K562 (cell line): Measurements from ENCODE around the gene PTPRT. TPM values are rescaled to one million over a fixed set of nuclear protein-coding genes. Genes with fewer than 3 reads are reported as not detected.

ENCODE experiments used
- ATAC-seq: fragments of 200-7000 bp; cut with Tn5 transposase; 3 replicates; pipeline ENCODE4 v1.9.1; 2020; ENCODE audit warnings: moderate library complexity
- BruUV-seq: library from RNA; stranded (reverse); fragments of 400-500 nt; replicated peaks from 2 replicates; lab custom pipeline; 2021; lab: Mats Ljungman, UMichigan
- CTCF ChIA-PET: fragments of 300-600 bp; formaldehyde crosslinking; extraction: SDS; loops from one replicate; lab custom pipeline; 2021; ENCODE audit warnings: low intra/inter-chr PET ratio; lab: Yijun Ruan, JAX
- POLR2A ChIA-PET: fragments of 300-600, 350-650 bp; sonication (Branson Sonifier 250); formaldehyde crosslinking; extraction: SDS; loops from one replicate; lab custom pipeline; 2021; ENCODE audit warnings: antibody characterized with exemption, inconsistent platforms; lab: Yijun Ruan, JAX
- DNase-seq, 4 experiments: peaks; one replicate each; pipeline versions ENCODE4 v3.0.0 to v3.0.0-alpha.2; 2011 to 2018; ENCODE audit warnings: low spot score in 3 of 4, mixed read lengths in 3 of 4; ENCODE audit errors: extremely low read depth in 1 of 4
- FAIRE-seq: peaks from 2 replicates; lab custom pipeline; 2011; peaks lifted over from hg19 to GRCh38; lab: Jason Lieb, UNC
- H2AFZ ChIP-seq: 2 replicates; pipeline ENCODE4 v1.6.0; 2011; ENCODE audit warnings: low read depth, low read length, control low read depth, inconsistent platforms
- H3K27ac ChIP-seq: fragments of 200-600 bp; 3 replicates; pipeline ENCODE4 v1.8.0; 2011; ENCODE audit warnings: low read depth, mild to moderate bottlenecking, control low read depth, inconsistent platforms, low read length, moderate library complexity, mixed read lengths; ENCODE audit errors: extremely low read depth
- H3K27me3 ChIP-seq, 2 experiments: fragments of 300-600 bp in 1 of 2; 2 replicates in 1 of 2; 3 replicates in 1 of 2; pipeline versions ENCODE4 v1.6.0 to v1.8.0; 2011; ENCODE audit warnings: inconsistent platforms in 2 of 2, low read length in 2 of 2, mild to moderate bottlenecking in 1 of 2, mixed read lengths in 1 of 2, moderate library complexity in 1 of 2; ENCODE audit not compliant: control insufficient read depth in 2 of 2, insufficient read depth in 2 of 2
- H3K36me3 ChIP-seq: fragments of 300-600 bp; 3 replicates; pipeline ENCODE4 v1.8.0; 2011; ENCODE audit warnings: mild to moderate bottlenecking, low read length, inconsistent platforms; ENCODE audit not compliant: control insufficient read depth, insufficient read depth
- H3K4me1 ChIP-seq, 2 experiments: fragments of 200-600 bp in 1 of 2; replicated peaks in 1 of 2; 2 replicates in 1 of 2; 3 replicates in 1 of 2; pipeline versions ENCODE4 v1.5.1 to v1.8.0; 2011; ENCODE audit warnings: inconsistent platforms in 2 of 2, low read length in 2 of 2, mild to moderate bottlenecking in 1 of 2, mixed read lengths in 1 of 2, moderate library complexity in 1 of 2; ENCODE audit not compliant: control insufficient read depth in 2 of 2, insufficient read depth in 2 of 2
- H3K4me2 ChIP-seq: 2 replicates; pipeline ENCODE4 v1.6.1; 2011; ENCODE audit warnings: low read length, control low read depth, inconsistent platforms, mixed read lengths; ENCODE audit not compliant: insufficient read depth
- H3K4me3 ChIP-seq: fragments of 200-600 bp; sonication (generic), shearing (Covaris generic); 2 replicates; pipeline ENCODE4 v1.5.1; 2016; ENCODE audit warnings: control low read depth, inconsistent platforms
- H3K79me2 ChIP-seq: fragments of 200-600 bp; 3 replicates; pipeline ENCODE4 v1.8.0; 2011; ENCODE audit warnings: low read length, inconsistent platforms; ENCODE audit not compliant: control insufficient read depth, insufficient read depth
- H3K9ac ChIP-seq, 2 experiments: 2 replicates each; pipeline versions ENCODE4 v1.6.0 to v1.6.1; 2011; ENCODE audit warnings: low read depth in 2 of 2, low read length in 2 of 2, control low read depth in 1 of 2, inconsistent platforms in 1 of 2, mild to moderate bottlenecking in 1 of 2, mixed read lengths in 1 of 2; ENCODE audit not compliant: insufficient read depth in 1 of 2
- H3K9me1 ChIP-seq: one replicate; pipeline ENCODE4 v1.6.0; 2011; ENCODE audit warnings: inconsistent platforms, mild to moderate bottlenecking, low read length, moderate library complexity; ENCODE audit not compliant: control insufficient read depth, insufficient read depth
- H3K9me3 ChIP-seq: replicated peaks from 2 replicates; pipeline ENCODE4 v1.5.1; 2011; ENCODE audit warnings: low read depth, low read length, inconsistent platforms; ENCODE audit not compliant: control insufficient read depth, insufficient read depth
- H4K20me1 ChIP-seq: replicated peaks from 2 replicates; pipeline ENCODE4 v1.6.1; 2011; ENCODE audit warnings: low read length, inconsistent platforms, mixed read lengths; ENCODE audit not compliant: control insufficient read depth, insufficient read depth
- CREB3 ChIP-seq: fragments of 450-650 bp; conservative IDR thresholded peaks from 2 replicates; pipeline ENCODE4 v1.6.1; 2016; ENCODE audit warnings: missing genetic modification characterization, low read depth, mild to moderate bottlenecking, missing compliant biosample characterization, moderate library complexity
- EHMT2 ChIP-seq: fragments of 450-650 bp; IDR thresholded peaks from 2 replicates; pipeline ENCODE4 v1.6.1; 2018; ENCODE audit warnings: antibody characterized with exemption
- GTF2F1 ChIP-seq: IDR thresholded peaks from 2 replicates; pipeline ENCODE4 v1.6.1; 2011; ENCODE audit warnings: low read depth, low read length, improper control_type of control experiment
- HDGF ChIP-seq: fragments of 450-650 bp; IDR thresholded peaks from 2 replicates; pipeline ENCODE4 v1.6.1; 2016
- NBN ChIP-seq: fragments of 450-650 bp; IDR thresholded peaks from 2 replicates; pipeline ENCODE4 v1.6.1; 2016; ENCODE audit warnings: low read depth, mild to moderate bottlenecking
- POLR3G ChIP-seq: IDR thresholded peaks from 2 replicates; pipeline ENCODE4 v1.6.1; 2011; ENCODE audit not compliant: insufficient read length, insufficient replicate concordance; ENCODE audit errors: extremely low read depth
- RBM39 ChIP-seq: fragments of 200-400 bp; formaldehyde crosslinking; optimal IDR thresholded peaks from 2 replicates; pipeline ENCODE3; 2018; ENCODE audit warnings: low read depth, low read length
- TCF7 ChIP-seq: sonication (generic); IDR thresholded peaks from 2 replicates; pipeline ENCODE4 v1.6.1; 2016; ENCODE audit warnings: antibody characterized with exemption, borderline replicate concordance
- ZNF584 ChIP-seq: fragments of 200-800 bp; sonication (Bioruptor generic); IDR thresholded peaks from 2 replicates; pipeline ENCODE4 v1.6.1; 2016; ENCODE audit warnings: low read depth, mild to moderate bottlenecking, missing genetic modification characterization, missing compliant biosample characterization
- ZNF696 ChIP-seq: fragments of 250-450 bp; sonication (Bioruptor Pico); conservative IDR thresholded peaks from 2 replicates; pipeline ENCODE4 v1.4.0; 2020; ENCODE audit warnings: mild to moderate bottlenecking, moderate library complexity
- WGBS: fragments of 100-300 bp; shearing (Covaris generic); methylation state at CpG from one replicate; pipeline ENCODE4 v1.1.6; 2016; ENCODE audit warnings: low coverage, mixed read lengths; ENCODE audit not compliant: insufficient coverage; ENCODE audit errors: missing lambda C conversion rate; 5-methylcytosine and 5-hydroxymethylcytosine counted together
- in situ Hi-C: fragments of 300-500 bp; cut with MboI; formaldehyde crosslinking; loops from 4 replicates; pipeline ENCODE4 v1.15.0; 2018; ENCODE audit warnings: inconsistent platforms, mixed read lengths
- intact Hi-C: fragments of 100-400 bp; cut with micrococcal nuclease; formaldehyde crosslinking; loops from 2 replicates; pipeline ENCODE4 v1.14.2; 2022
- polyA plus RNA-seq, 8 experiments: library from polyadenylated mRNA; depleted of rRNA in 4 of 8; stranded (reverse) in 5 of 8; unstranded in 3 of 8; fragments of >200 nt; fragmentation: Nextera tagmentation in 2 of 8; fragmentation: Illumina TruSeq in 1 of 8; extraction: Ambion mirVana in 2 of 8; extraction: Trizol in 1 of 8; gene quantifications; 2 replicates each; pipeline versions ENCODE4 v1.2.1 to v1.2.3, GENCODE V29; 2011 to 2014; ENCODE audit warnings: inconsistent platforms in 1 of 8, missing spikeins in 1 of 8
- total RNA-seq, 7 experiments: library from RNA; depleted of rRNA in 6 of 7; stranded (reverse); fragments of >200 nt in 6 of 7; fragmentation: Illumina TruSeq in 2 of 7; extraction: Trizol in 2 of 7; gene quantifications; 2 replicates each; pipeline versions ENCODE4 v1.2.1 to v1.2.3, GENCODE V29; 2011 to 2021; ENCODE audit warnings: low replicate concordance in 1 of 7
- TF ChIP-seq, protein P1 (sequence below): sonication (generic); formaldehyde crosslinking; IDR thresholded peaks from 2 replicates; pipeline ENCODE4 v1.8.0; 2022; ENCODE audit warnings: mild to moderate bottlenecking, missing genetic modification reagents
- TF ChIP-seq, protein P2 (sequence below): fragments of 450-650 bp; formaldehyde crosslinking; IDR thresholded peaks from 2 replicates; pipeline ENCODE4 v1.4.0; 2020; ENCODE audit warnings: mild to moderate bottlenecking, moderate library complexity

Gene PTPRT
- total and polyA plus RNA-seq, 9 of the 15 experiments (the other 6 are each of a cell fraction or from before 2014, with no cell fraction given): not detected

GRCh38 chr20:42461291-42461690, 728.4 kb downstream of the PTPRT start:
- POLR2A ChIA-PET: no interaction called here
- no TSS peak for BruUV-seq
- intact Hi-C loops: no loop called here

More at GRCh38 chr20:42461291-42461690, 728.4 kb downstream of the PTPRT start:
- no peaks in the 10 kb centered on the region for H3K27me3 ChIP-seq
- in situ Hi-C loops: no loop called here
- H3K36me3 ChIP-seq: no peaks in the 10 kb centered on the region
- ATAC-seq (no peak), DNase-seq (no peak), FAIRE-seq (no peak)
- CTCF ChIA-PET: no interaction called here
- no peak overlapping the region for H3K9ac ChIP-seq
- H3K4me1 ChIP-seq: no peaks in the 10 kb centered on the region
- WGBS: 0% methylated on average over 2 of the region's 2 CpGs
- TF ChIP-seq TCF7 (no peak), EHMT2 (no peak), GTF2F1 (no peak), RBM39 (no peak), CREB3 (tag) (no peak), NBN (no peak), HDGF (no peak), ZNF696 (no peak), POLR3G (no peak), ZNF584 (CRISPR knock-in tag) (no peak)
- TF ChIP-seq, protein P1, sequence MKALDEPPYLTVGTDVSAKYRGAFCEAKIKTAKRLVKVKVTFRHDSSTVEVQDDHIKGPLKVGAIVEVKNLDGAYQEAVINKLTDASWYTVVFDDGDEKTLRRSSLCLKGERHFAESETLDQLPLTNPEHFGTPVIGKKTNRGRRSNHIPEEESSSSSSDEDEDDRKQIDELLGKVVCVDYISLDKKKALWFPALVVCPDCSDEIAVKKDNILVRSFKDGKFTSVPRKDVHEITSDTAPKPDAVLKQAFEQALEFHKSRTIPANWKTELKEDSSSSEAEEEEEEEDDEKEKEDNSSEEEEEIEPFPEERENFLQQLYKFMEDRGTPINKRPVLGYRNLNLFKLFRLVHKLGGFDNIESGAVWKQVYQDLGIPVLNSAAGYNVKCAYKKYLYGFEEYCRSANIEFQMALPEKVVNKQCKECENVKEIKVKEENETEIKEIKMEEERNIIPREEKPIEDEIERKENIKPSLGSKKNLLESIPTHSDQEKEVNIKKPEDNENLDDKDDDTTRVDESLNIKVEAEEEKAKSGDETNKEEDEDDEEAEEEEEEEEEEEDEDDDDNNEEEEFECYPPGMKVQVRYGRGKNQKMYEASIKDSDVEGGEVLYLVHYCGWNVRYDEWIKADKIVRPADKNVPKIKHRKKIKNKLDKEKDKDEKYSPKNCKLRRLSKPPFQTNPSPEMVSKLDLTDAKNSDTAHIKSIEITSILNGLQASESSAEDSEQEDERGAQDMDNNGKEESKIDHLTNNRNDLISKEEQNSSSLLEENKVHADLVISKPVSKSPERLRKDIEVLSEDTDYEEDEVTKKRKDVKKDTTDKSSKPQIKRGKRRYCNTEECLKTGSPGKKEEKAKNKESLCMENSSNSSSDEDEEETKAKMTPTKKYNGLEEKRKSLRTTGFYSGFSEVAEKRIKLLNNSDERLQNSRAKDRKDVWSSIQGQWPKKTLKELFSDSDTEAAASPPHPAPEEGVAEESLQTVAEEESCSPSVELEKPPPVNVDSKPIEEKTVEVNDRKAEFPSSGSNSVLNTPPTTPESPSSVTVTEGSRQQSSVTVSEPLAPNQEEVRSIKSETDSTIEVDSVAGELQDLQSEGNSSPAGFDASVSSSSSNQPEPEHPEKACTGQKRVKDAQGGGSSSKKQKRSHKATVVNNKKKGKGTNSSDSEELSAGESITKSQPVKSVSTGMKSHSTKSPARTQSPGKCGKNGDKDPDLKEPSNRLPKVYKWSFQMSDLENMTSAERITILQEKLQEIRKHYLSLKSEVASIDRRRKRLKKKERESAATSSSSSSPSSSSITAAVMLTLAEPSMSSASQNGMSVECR (CRISPR knock-in tag): no peak
- TF ChIP-seq, protein P2, sequence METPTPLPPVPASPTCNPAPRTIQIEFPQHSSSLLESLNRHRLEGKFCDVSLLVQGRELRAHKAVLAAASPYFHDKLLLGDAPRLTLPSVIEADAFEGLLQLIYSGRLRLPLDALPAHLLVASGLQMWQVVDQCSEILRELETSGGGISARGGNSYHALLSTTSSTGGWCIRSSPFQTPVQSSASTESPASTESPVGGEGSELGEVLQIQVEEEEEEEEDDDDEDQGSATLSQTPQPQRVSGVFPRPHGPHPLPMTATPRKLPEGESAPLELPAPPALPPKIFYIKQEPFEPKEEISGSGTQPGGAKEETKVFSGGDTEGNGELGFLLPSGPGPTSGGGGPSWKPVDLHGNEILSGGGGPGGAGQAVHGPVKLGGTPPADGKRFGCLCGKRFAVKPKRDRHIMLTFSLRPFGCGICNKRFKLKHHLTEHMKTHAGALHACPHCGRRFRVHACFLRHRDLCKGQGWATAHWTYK: no peak
- H3K9me1 ChIP-seq: no peaks in the 10 kb centered on the region
- no peak overlapping the region for H2AFZ ChIP-seq
- no peak overlapping the region for H3K4me3 ChIP-seq
- H3K4me2 ChIP-seq: no peak overlapping the region
- H3K9me3 ChIP-seq: no peaks in the 10 kb centered on the region
- H4K20me1 ChIP-seq: no peaks in the 10 kb centered on the region
- H3K27ac ChIP-seq: no peak overlapping the region
- no peaks in the 10 kb centered on the region for H3K79me2 ChIP-seq
